ENCODE data around the gene MAP2K3. TPM values are rescaled to one million over a fixed set of nuclear protein-coding genes. Genes with fewer than 3 reads are reported as not detected.

The MAP2K3 gene
- polyA plus RNA-seq, 1 donor (not counting 4 experiments of a cell fraction or from before 2014, with no cell fraction given), result 22.4 TPM

DNA sequence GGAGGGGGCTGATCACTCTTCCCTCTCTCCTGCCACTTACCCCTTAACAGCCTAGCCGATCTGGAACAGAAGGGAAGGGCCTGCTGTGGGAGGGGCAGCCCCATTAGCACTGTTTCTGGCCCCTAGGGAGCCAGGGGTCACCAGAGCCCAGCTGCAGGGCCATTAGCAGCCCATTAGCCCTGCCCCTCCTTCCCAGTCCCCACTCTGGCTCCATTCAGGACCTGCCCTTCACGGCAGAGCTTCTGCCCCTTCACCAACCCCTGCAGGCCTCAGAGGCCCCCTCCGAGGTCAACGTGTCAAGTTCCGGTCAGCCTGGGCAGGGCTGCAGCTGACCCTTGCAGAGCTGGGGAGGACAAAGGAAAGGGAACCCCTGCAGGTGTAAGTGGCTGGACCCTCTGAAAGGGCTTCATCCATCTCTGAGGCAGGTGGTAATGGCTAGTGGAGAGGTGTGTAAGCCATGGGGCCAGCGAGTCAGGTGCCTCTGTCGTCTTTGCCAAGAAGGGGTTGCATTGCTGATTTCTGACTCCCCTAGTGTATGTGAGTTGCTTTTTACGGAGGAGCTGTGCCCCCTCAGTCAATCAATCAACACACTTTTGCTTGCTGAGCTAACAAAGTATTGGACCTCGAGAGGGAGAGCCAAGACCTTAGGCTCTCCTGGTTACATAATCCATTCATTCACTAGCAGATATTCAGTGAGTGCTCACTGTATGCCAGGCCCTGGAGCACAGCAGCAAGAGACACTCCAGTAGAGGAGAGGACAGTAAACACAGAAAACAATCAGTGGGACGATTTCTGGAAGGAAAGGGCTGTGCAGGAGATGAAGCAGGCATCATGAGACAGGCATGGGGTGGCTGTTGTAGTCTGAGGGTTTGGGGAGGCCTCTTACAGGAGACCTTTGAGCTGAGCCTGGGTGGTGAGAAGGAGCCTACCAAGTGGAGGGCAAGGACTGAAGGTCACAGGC, 73.5 kb downstream of the MAP2K3 start:
- Histone ChIP-seq H3K4me3 (ENCODE audit: control insufficient read depth in 2 of 3, extremely low read depth in 1 of 3, insufficient read depth in 2 of 3, low read depth in 1 of 3, low read length in 3 of 3) (no peak overlapping the region), H3K4me1 (ENCODE audit: control insufficient read depth, extremely low read depth, insufficient read depth, low read length) (no peaks in the 10 kb centered on the region), H4K20me1 (ENCODE audit: control insufficient read depth, extremely low read depth, insufficient read depth, low read length) (peaks cover 3% of the 10 kb centered on the region), H3K4me2 (ENCODE audit: control insufficient read depth, extremely low read depth, insufficient read depth, low read depth, low read length) (no peak overlapping the region), H3K36me3 (ENCODE audit: control insufficient read depth in 2 of 2, extremely low read depth in 1 of 2, insufficient read depth in 2 of 2, low read length in 2 of 2) (no peaks in the 10 kb centered on the region), H3K9ac (ENCODE audit: control insufficient read depth, extremely low read depth, insufficient read depth, low read length) (no peak overlapping the region), H3K9me3 (ENCODE audit: control insufficient read depth, low read depth, low read length) (no peaks in the 10 kb centered on the region), H3K79me2 (ENCODE audit: control insufficient read depth, insufficient read depth, low read length) (no peaks in the 10 kb centered on the region), H2AFZ (ENCODE audit: control insufficient read depth, low read length) (no peak overlapping the region), H3K27ac (ENCODE audit: control insufficient read depth, insufficient read depth, low read length) (no peak overlapping the region), H3K27me3 (ENCODE audit: control insufficient read depth, extremely low read depth, insufficient read depth, low read length) (peaks cover 6% of the 10 kb centered on the region), H3K9me1 (ENCODE audit: control insufficient read depth, extremely low read depth, insufficient read depth, low read length) (no peaks in the 10 kb centered on the region)
- dilution Hi-C loops (cut with MboI; ENCODE audit: extremely low pct_ligation_motif_present, low sequenced_read_pairs), result no loop called here
- DNase-seq (ENCODE audit: low read depth, low spot score), result no peak
- TF ChIP-seq, protein P1, sequence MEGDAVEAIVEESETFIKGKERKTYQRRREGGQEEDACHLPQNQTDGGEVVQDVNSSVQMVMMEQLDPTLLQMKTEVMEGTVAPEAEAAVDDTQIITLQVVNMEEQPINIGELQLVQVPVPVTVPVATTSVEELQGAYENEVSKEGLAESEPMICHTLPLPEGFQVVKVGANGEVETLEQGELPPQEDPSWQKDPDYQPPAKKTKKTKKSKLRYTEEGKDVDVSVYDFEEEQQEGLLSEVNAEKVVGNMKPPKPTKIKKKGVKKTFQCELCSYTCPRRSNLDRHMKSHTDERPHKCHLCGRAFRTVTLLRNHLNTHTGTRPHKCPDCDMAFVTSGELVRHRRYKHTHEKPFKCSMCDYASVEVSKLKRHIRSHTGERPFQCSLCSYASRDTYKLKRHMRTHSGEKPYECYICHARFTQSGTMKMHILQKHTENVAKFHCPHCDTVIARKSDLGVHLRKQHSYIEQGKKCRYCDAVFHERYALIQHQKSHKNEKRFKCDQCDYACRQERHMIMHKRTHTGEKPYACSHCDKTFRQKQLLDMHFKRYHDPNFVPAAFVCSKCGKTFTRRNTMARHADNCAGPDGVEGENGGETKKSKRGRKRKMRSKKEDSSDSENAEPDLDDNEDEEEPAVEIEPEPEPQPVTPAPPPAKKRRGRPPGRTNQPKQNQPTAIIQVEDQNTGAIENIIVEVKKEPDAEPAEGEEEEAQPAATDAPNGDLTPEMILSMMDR (optimal IDR thresholded peaks at IDR 0.05 in 1 of 3, IDR thresholded peaks at IDR 0.05 in 1 of 3, conservative IDR thresholded peaks at IDR 0.05 in 1 of 3; ENCODE audit: extremely low read depth in 1 of 3, insufficient read depth in 2 of 3, low read length in 3 of 3), result no peak
- TF ChIP-seq EZH2 (IDR thresholded peaks at IDR 0.05; ENCODE audit: low read length), result no peak
- FAIRE-seq, result no peak

DNA sequence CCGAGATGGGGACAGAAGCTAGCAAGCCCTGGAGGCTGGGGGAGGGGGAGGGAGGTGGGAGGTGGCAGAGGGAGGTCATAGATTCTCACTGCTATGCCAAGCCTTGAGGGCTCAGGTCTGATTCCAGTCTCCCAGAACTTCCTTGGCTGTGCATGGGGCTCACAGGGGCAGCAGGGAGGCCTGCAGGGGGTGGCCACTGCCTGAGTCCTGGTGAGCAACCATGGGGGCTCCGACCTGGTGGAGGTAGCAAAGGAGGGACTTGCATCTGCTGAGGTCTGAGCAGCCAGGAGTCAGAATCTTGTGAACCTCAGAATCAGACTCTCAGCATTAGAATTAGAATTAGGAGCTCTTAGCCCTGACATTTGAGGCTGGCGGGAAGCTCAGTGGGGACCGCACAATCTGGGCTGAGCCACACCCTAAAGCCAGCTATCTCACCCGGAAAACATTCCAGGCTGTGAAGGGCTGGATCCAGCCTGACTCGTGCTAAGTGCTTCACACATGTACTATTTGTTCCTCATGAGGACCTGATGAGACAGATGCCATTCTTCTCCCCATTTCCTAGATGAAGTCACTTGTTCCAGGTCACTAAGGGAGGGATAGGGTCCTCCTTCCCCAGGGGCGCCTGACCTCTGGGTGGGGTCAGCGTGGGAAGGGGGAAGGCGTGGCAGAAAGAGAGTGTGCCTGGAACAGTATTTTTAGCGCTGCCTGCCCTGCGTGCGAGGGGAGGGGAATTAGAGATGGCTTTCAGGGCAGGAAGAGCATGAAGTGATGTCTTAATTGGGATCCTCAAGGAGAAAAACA, 74.4 kb downstream of the MAP2K3 start:
- Histone ChIP-seq H3K4me2 (ENCODE audit: control insufficient read depth, extremely low read depth, insufficient read depth, low read depth, low read length) (no peak overlapping the region), H3K4me1 (ENCODE audit: control insufficient read depth, extremely low read depth, insufficient read depth, low read length) (no peaks in the 10 kb centered on the region), H2AFZ (ENCODE audit: control insufficient read depth, low read length) (no peak overlapping the region), H4K20me1 (ENCODE audit: control insufficient read depth, extremely low read depth, insufficient read depth, low read length) (peaks cover 3% of the 10 kb centered on the region), H3K27me3 (ENCODE audit: control insufficient read depth, extremely low read depth, insufficient read depth, low read length) (peaks cover 6% of the 10 kb centered on the region), H3K27ac (ENCODE audit: control insufficient read depth, insufficient read depth, low read length) (no peak overlapping the region), H3K9me1 (ENCODE audit: control insufficient read depth, extremely low read depth, insufficient read depth, low read length) (no peaks in the 10 kb centered on the region), H3K79me2 (ENCODE audit: control insufficient read depth, insufficient read depth, low read length) (no peaks in the 10 kb centered on the region), H3K9ac (ENCODE audit: control insufficient read depth, extremely low read depth, insufficient read depth, low read length) (no peak overlapping the region), H3K36me3 (ENCODE audit: control insufficient read depth in 2 of 2, extremely low read depth in 1 of 2, insufficient read depth in 2 of 2, low read length in 2 of 2) (no peaks in the 10 kb centered on the region), H3K4me3 (ENCODE audit: control insufficient read depth in 2 of 3, extremely low read depth in 1 of 3, insufficient read depth in 2 of 3, low read depth in 1 of 3, low read length in 3 of 3) (no peak overlapping the region), H3K9me3 (ENCODE audit: control insufficient read depth, low read depth, low read length) (no peaks in the 10 kb centered on the region)
- no peak for FAIRE-seq
- DNase-seq (ENCODE audit: low read depth, low spot score), result no peak
- TF ChIP-seq, protein P1 (optimal IDR thresholded peaks at IDR 0.05 in 1 of 3, IDR thresholded peaks at IDR 0.05 in 1 of 3, conservative IDR thresholded peaks at IDR 0.05 in 1 of 3; ENCODE audit: extremely low read depth in 1 of 3, insufficient read depth in 2 of 3, low read length in 3 of 3), result no peak
- no peak for TF ChIP-seq EZH2 (IDR thresholded peaks at IDR 0.05; ENCODE audit: low read length)
- dilution Hi-C loops (cut with MboI; ENCODE audit: extremely low pct_ligation_motif_present, low sequenced_read_pairs), result no loop called here
